GM23338 (cell line): ENCODE measurements around the gene OR51S1. TPM values are rescaled to one million over a fixed set of nuclear protein-coding genes. Genes with fewer than 3 reads are reported as not detected.

Experiments
- ATAC-seq: fragments of 200-7000 bp; cut with Tn5 transposase; 3 replicates; pipeline ENCODE4 v1.9.1; 2020
- DNase-seq: peaks from one replicate; pipeline ENCODE4 v3.0.0-alpha.2; 2015; ENCODE audit warnings: low spot score
- H2AFZ ChIP-seq: fragments of 200-600 bp; sonication (generic); 2 replicates; pipeline ENCODE4 v1.8.0; 2016; ENCODE audit warnings: antibody characterized with exemption, mild to moderate bottlenecking, moderate library complexity
- H3F3A ChIP-seq: fragments of 200-600 bp; sonication (generic); replicated peaks from 2 replicates; pipeline ENCODE4 v1.8.0; 2017; ENCODE audit warnings: antibody characterized with exemption, mixed run types, low read depth
- H3K27ac ChIP-seq: fragments of 200-600 bp; sonication (generic); 2 replicates; pipeline ENCODE4 v1.6.1; 2016; ENCODE audit warnings: low read depth
- H3K27me3 ChIP-seq: fragments of 200-600 bp; sonication (generic); 2 replicates; pipeline ENCODE4 v1.8.0; 2016; ENCODE audit warnings: mild to moderate bottlenecking, mixed run types, moderate library complexity; ENCODE audit not compliant: insufficient read depth
- H3K36me3 ChIP-seq: fragments of 200-600 bp; sonication (generic); 2 replicates; pipeline ENCODE4 v1.8.0; 2016; ENCODE audit warnings: mild to moderate bottlenecking; ENCODE audit not compliant: insufficient read depth
- H3K4me1 ChIP-seq: fragments of 200-600 bp; sonication (generic); 2 replicates; pipeline ENCODE4 v1.8.0; 2016; ENCODE audit warnings: mild to moderate bottlenecking, moderate library complexity; ENCODE audit not compliant: insufficient read depth
- H3K4me2 ChIP-seq: fragments of 200-600 bp; sonication (generic); 2 replicates; pipeline ENCODE4 v1.7.1; 2017; ENCODE audit warnings: mixed run types
- H3K4me3 ChIP-seq: fragments of 200-600 bp; sonication (generic); 2 replicates; pipeline ENCODE4 v1.6.1; 2016; ENCODE audit warnings: mixed run types
- H3K79me2 ChIP-seq: fragments of 200-600 bp; sonication (generic); replicated peaks from 2 replicates; pipeline ENCODE4 v1.8.0; 2017; ENCODE audit warnings: mild to moderate bottlenecking; ENCODE audit not compliant: insufficient read depth
- H3K9me2 ChIP-seq: fragments of 200-600 bp; sonication (generic); 2 replicates; pipeline ENCODE4 v1.8.0; 2017; ENCODE audit not compliant: insufficient read depth
- H4K20me1 ChIP-seq: fragments of 200-600 bp; sonication (generic); replicated peaks from 2 replicates; pipeline ENCODE4 v1.8.0; 2017; ENCODE audit warnings: mild to moderate bottlenecking; ENCODE audit not compliant: insufficient read depth
- H3K27ac Mint-ChIP-seq: 2 replicates; pipeline ENCODE4 v1.8.0; 2020; ENCODE audit warnings: inconsistent platforms, mild to moderate bottlenecking, moderate library complexity, mixed read lengths
- H3K27me3 Mint-ChIP-seq: 3 replicates; pipeline ENCODE4 v1.8.0; 2022; ENCODE audit warnings: low read depth, mild to moderate bottlenecking, moderate library complexity, mixed read lengths, inconsistent platforms; ENCODE audit not compliant: insufficient read depth, poor library complexity
- H3K36me3 Mint-ChIP-seq: 3 replicates; pipeline ENCODE4 v1.8.0; 2021; ENCODE audit warnings: low read depth, mild to moderate bottlenecking, inconsistent platforms, moderate library complexity, mixed read lengths
- H3K4me1 Mint-ChIP-seq: 3 replicates; pipeline ENCODE4 v1.8.0; 2020; ENCODE audit warnings: mild to moderate bottlenecking, inconsistent platforms, mixed read lengths
- H3K4me3 Mint-ChIP-seq: 3 replicates; pipeline ENCODE4 v1.8.0; 2021; ENCODE audit warnings: moderate library complexity, mild to moderate bottlenecking, inconsistent platforms, mixed read lengths
- H3K9me3 Mint-ChIP-seq: 3 replicates; pipeline ENCODE4 v1.8.0; 2020; ENCODE audit warnings: moderate library complexity, mild to moderate bottlenecking, inconsistent platforms, mixed read lengths
- CREB1 ChIP-seq: fragments of 250-450 bp; sonication (Bioruptor Pico); IDR thresholded peaks from 2 replicates; pipeline ENCODE4 v1.5.0; 2020; ENCODE audit warnings: low read depth, mild to moderate bottlenecking, moderate library complexity
- EZH2 ChIP-seq: fragments of 200-600 bp; sonication (generic); IDR thresholded peaks from one replicate; pipeline ENCODE4 v1.8.0; 2017; ENCODE audit warnings: antibody characterized with exemption, mild to moderate bottlenecking, low read depth; ENCODE audit not compliant: unreplicated experiment
- EZH2phosphoT487 ChIP-seq: fragments of 200-600 bp; sonication (generic); IDR thresholded peaks from one replicate; pipeline ENCODE4 v1.8.1; 2018; ENCODE audit warnings: antibody characterized with exemption; ENCODE audit not compliant: unreplicated experiment
- JUNB ChIP-seq: IDR thresholded peaks from one replicate; pipeline ENCODE4 v1.6.1; 2016; ENCODE audit warnings: antibody characterized with exemption; ENCODE audit not compliant: unreplicated experiment
- NANOG ChIP-seq: IDR thresholded peaks from 2 replicates; pipeline ENCODE4 v1.6.1; 2016; ENCODE audit warnings: antibody characterized with exemption, borderline replicate concordance
- POLR2AphosphoS5 ChIP-seq: IDR thresholded peaks from 2 replicates; pipeline ENCODE4 v1.6.1; 2016; ENCODE audit warnings: antibody characterized with exemption, low read depth
- STAT1 ChIP-seq: IDR thresholded peaks from one replicate; pipeline ENCODE4 v1.6.1; 2016; ENCODE audit warnings: antibody characterized with exemption; ENCODE audit not compliant: unreplicated experiment
- ZNF114 ChIP-seq: fragments of 250-450 bp; sonication (Bioruptor Pico); IDR thresholded peaks from 2 replicates; pipeline ENCODE4 v1.5.0; 2020; ENCODE audit warnings: mild to moderate bottlenecking, moderate library complexity
- ZNF331 ChIP-seq: fragments of 250-450 bp; sonication (Bioruptor Pico); IDR thresholded peaks from 2 replicates; pipeline ENCODE4 v1.5.0; 2020; ENCODE audit warnings: low read depth, mild to moderate bottlenecking, moderate library complexity
- ZNF462 ChIP-seq: fragments of 250-450 bp; sonication (Bioruptor Pico); IDR thresholded peaks from 2 replicates; pipeline ENCODE4 v1.5.0; 2020; ENCODE audit warnings: mild to moderate bottlenecking, moderate library complexity
- polyA plus RNA-seq: library from polyadenylated mRNA; unstranded; fragments of >200 nt; fragmentation: Nextera tagmentation; extraction: Ambion mirVana; gene quantifications from 2 replicates; pipeline ENCODE4 v1.2.1, GENCODE V29; 2016
- total RNA-seq: library from RNA; depleted of rRNA; stranded (reverse); fragments of >200 nt; shearing (Covaris generic); gene quantifications from 2 replicates; pipeline ENCODE4 v1.2.3, GENCODE V29; 2014
- TF ChIP-seq, protein P1 (sequence below): IDR thresholded peaks from 2 replicates; pipeline ENCODE4 v1.6.1; 2016; ENCODE audit warnings: antibody characterized with exemption
- TF ChIP-seq, protein P2 (sequence below), 2 experiments: fragments of 200-600 bp in 1 of 2; sonication (generic) in 1 of 2; conservative IDR thresholded peaks; 2 replicates each; pipeline versions ENCODE4 v1.5.1 to v1.6.1; 2016 to 2017; ENCODE audit warnings: antibody characterized with exemption in 2 of 2, low read depth in 2 of 2, mild to moderate bottlenecking in 2 of 2, moderate library complexity in 1 of 2
- TF ChIP-seq, protein P3 (sequence below): IDR thresholded peaks from one replicate; pipeline ENCODE4 v1.6.1; 2018; ENCODE audit warnings: antibody characterized with exemption; ENCODE audit not compliant: unreplicated experiment

OR51S1 gene
- total and polyA plus RNA-seq, 2 experiments from 2014 or later = not detected

GRCh38 chr11:4839851-4840549, 9.0 kb downstream of the OR51S1 start:
- ATAC-seq (peak; percentile 67), DNase-seq (peak; percentile 13)
- H3K9me3 Mint-ChIP-seq = 0 out of 3 replicates have a peak, but pooled peaks cover 4% of the 10 kb centered on the region
- Histone ChIP-seq H3K4me1 (no peaks in the 10 kb centered on the region), H3F3A (no peaks in the 10 kb centered on the region), H3K4me3 (no peak overlapping the region), H3K36me3 (no peaks in the 10 kb centered on the region; the same call in 1 of the 2 replicates), H3K79me2 (no peaks in the 10 kb centered on the region), H2AFZ (no peak overlapping the region), H3K4me2 (no peak overlapping the region), H3K9me2 (0 out of 2 replicates have a peak, but pooled peaks cover 3% of the 10 kb centered on the region), H4K20me1 (no peaks in the 10 kb centered on the region), H3K27me3 (no peaks in the 10 kb centered on the region), H3K27ac (no peak overlapping the region)
- no peak overlapping the region for H3K4me3 Mint-ChIP-seq
- no peaks in the 10 kb centered on the region for H3K27me3 Mint-ChIP-seq
- no peak overlapping the region for H3K27ac Mint-ChIP-seq
- no peaks in the 10 kb centered on the region for H3K4me1 Mint-ChIP-seq
- no peaks in the 10 kb centered on the region; the same call in 2 of the 3 replicates for H3K36me3 Mint-ChIP-seq
- no peak for TF ChIP-seq JUNB
- TF ChIP-seq STAT1 = no peak
- TF ChIP-seq POLR2AphosphoS5 = no peak
- TF ChIP-seq, protein P1, sequence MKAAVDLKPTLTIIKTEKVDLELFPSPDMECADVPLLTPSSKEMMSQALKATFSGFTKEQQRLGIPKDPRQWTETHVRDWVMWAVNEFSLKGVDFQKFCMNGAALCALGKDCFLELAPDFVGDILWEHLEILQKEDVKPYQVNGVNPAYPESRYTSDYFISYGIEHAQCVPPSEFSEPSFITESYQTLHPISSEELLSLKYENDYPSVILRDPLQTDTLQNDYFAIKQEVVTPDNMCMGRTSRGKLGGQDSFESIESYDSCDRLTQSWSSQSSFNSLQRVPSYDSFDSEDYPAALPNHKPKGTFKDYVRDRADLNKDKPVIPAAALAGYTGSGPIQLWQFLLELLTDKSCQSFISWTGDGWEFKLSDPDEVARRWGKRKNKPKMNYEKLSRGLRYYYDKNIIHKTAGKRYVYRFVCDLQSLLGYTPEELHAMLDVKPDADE = no peak
- TF ChIP-seq, protein P2, sequence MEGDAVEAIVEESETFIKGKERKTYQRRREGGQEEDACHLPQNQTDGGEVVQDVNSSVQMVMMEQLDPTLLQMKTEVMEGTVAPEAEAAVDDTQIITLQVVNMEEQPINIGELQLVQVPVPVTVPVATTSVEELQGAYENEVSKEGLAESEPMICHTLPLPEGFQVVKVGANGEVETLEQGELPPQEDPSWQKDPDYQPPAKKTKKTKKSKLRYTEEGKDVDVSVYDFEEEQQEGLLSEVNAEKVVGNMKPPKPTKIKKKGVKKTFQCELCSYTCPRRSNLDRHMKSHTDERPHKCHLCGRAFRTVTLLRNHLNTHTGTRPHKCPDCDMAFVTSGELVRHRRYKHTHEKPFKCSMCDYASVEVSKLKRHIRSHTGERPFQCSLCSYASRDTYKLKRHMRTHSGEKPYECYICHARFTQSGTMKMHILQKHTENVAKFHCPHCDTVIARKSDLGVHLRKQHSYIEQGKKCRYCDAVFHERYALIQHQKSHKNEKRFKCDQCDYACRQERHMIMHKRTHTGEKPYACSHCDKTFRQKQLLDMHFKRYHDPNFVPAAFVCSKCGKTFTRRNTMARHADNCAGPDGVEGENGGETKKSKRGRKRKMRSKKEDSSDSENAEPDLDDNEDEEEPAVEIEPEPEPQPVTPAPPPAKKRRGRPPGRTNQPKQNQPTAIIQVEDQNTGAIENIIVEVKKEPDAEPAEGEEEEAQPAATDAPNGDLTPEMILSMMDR (conservative IDR thresholded peaks at IDR 0.05; ENCODE audit: low read depth in 2 of 2) = no peak
- TF ChIP-seq ZNF114 (CRISPR knock-in tag) = no peak
- no peak for TF ChIP-seq ZNF331 (CRISPR knock-in tag)
- no peak for TF ChIP-seq CREB1 (CRISPR knock-in tag)
- no peak for TF ChIP-seq NANOG
- TF ChIP-seq EZH2 = no peak
- TF ChIP-seq, protein P3, sequence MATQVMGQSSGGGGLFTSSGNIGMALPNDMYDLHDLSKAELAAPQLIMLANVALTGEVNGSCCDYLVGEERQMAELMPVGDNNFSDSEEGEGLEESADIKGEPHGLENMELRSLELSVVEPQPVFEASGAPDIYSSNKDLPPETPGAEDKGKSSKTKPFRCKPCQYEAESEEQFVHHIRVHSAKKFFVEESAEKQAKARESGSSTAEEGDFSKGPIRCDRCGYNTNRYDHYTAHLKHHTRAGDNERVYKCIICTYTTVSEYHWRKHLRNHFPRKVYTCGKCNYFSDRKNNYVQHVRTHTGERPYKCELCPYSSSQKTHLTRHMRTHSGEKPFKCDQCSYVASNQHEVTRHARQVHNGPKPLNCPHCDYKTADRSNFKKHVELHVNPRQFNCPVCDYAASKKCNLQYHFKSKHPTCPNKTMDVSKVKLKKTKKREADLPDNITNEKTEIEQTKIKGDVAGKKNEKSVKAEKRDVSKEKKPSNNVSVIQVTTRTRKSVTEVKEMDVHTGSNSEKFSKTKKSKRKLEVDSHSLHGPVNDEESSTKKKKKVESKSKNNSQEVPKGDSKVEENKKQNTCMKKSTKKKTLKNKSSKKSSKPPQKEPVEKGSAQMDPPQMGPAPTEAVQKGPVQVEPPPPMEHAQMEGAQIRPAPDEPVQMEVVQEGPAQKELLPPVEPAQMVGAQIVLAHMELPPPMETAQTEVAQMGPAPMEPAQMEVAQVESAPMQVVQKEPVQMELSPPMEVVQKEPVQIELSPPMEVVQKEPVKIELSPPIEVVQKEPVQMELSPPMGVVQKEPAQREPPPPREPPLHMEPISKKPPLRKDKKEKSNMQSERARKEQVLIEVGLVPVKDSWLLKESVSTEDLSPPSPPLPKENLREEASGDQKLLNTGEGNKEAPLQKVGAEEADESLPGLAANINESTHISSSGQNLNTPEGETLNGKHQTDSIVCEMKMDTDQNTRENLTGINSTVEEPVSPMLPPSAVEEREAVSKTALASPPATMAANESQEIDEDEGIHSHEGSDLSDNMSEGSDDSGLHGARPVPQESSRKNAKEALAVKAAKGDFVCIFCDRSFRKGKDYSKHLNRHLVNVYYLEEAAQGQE = no peak
- TF ChIP-seq EZH2phosphoT487 = no peak
- no peak for TF ChIP-seq ZNF462 (CRISPR knock-in tag)
